ENCODE measurements around the gene SLC25A44.

GRCh38 chr1:156163712-156164111 is 30.2 kb upstream of the SLC25A44 start:
- TF ChIP-seq, protein P1, sequence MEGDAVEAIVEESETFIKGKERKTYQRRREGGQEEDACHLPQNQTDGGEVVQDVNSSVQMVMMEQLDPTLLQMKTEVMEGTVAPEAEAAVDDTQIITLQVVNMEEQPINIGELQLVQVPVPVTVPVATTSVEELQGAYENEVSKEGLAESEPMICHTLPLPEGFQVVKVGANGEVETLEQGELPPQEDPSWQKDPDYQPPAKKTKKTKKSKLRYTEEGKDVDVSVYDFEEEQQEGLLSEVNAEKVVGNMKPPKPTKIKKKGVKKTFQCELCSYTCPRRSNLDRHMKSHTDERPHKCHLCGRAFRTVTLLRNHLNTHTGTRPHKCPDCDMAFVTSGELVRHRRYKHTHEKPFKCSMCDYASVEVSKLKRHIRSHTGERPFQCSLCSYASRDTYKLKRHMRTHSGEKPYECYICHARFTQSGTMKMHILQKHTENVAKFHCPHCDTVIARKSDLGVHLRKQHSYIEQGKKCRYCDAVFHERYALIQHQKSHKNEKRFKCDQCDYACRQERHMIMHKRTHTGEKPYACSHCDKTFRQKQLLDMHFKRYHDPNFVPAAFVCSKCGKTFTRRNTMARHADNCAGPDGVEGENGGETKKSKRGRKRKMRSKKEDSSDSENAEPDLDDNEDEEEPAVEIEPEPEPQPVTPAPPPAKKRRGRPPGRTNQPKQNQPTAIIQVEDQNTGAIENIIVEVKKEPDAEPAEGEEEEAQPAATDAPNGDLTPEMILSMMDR (IDR thresholded peaks at IDR 0.05; ENCODE audit: insufficient read depth, low read depth, low read length) = no peak
- no peak for TF ChIP-seq EZH2 (IDR thresholded peaks at IDR 0.05; ENCODE audit: insufficient read depth, low read length)

Data from astrocyte (in vitro differentiated cells and primary cell).